B cell (primary cell): ENCODE measurements around the gene AHNAK. TPM values are rescaled to one million over a fixed set of nuclear protein-coding genes. Genes with fewer than 3 reads are reported as not detected.

Experiments
- ATAC-seq: fragments of 200-7000 bp; cut with Tn5 transposase; one replicate; pipeline ENCODE4 v1.10.0; 2021; ENCODE audit warnings: low read depth, mild to moderate bottlenecking, moderate number of reproducible peaks, moderate library complexity
- CTCF ChIA-PET: fragments of 350-600 bp; sonication (Branson Sonifier 250); formaldehyde crosslinking; loops from one replicate; lab custom pipeline; 2021; ENCODE audit warnings: antibody characterized with exemption, inconsistent platforms; lab: Charles Lee
- POLR2A ChIA-PET: fragments of 350-600 bp; sonication (Branson Sonifier 250); formaldehyde crosslinking; loops from one replicate; lab custom pipeline; 2021; ENCODE audit warnings: antibody characterized with exemption; lab: Charles Lee
- DNase-seq: peaks from one replicate; pipeline ENCODE4 v3.0.0; 2013
- H2AFZ ChIP-seq: 2 replicates; pipeline ENCODE4 v1.6.1; 2012; ENCODE audit warnings: mild to moderate bottlenecking, low read depth, low read length; ENCODE audit not compliant: insufficient read depth, poor library complexity, severe bottlenecking
- H3K27ac ChIP-seq, 2 donors: 1 replicate in 1 of 2; 2 replicates in 1 of 2; pipeline ENCODE4 v1.5.1; 2012 to 2013; ENCODE audit warnings: low read length in 2 of 2, mild to moderate bottlenecking in 2 of 2, moderate library complexity in 1 of 2
- H3K27me3 ChIP-seq, 4 experiments: fragments of 200-600 bp in 1 of 4; sonication (generic) in 1 of 4; replicated peaks in 1 of 4; 1 replicate in 2 of 4; 2 replicates in 2 of 4; pipeline versions ENCODE4 v1.6.1 to v1.7.0; 2013 to 2016; ENCODE audit warnings: low read length in 3 of 4, mild to moderate bottlenecking in 2 of 4, mixed read lengths in 1 of 4, moderate library complexity in 1 of 4; ENCODE audit not compliant: insufficient read depth in 4 of 4, control insufficient read depth in 3 of 4; ENCODE audit errors: control extremely low read depth in 1 of 4
- H3K36me3 ChIP-seq, 2 experiments: replicated peaks in 1 of 2; 1 replicate in 1 of 2; 2 replicates in 1 of 2; pipeline versions ENCODE4 v1.6.1 to v1.7.1; 2013; ENCODE audit warnings: low read length in 1 of 2; ENCODE audit not compliant: insufficient read depth in 2 of 2, control insufficient read depth in 1 of 2; ENCODE audit errors: control extremely low read depth in 1 of 2, extremely low read depth in 1 of 2
- H3K4me1 ChIP-seq, 2 donors: fragments of 200-600 bp in 1 of 2; sonication (generic) in 1 of 2; 1 replicate in 1 of 2; 2 replicates in 1 of 2; pipeline versions ENCODE4 v1.5.1 to v1.6.1; 2013 to 2017; ENCODE audit warnings: low read length in 2 of 2; ENCODE audit not compliant: control insufficient read depth in 2 of 2, insufficient read depth in 2 of 2
- H3K4me2 ChIP-seq: replicated peaks from 2 replicates; pipeline ENCODE3; 2012; ENCODE audit warnings: mild to moderate bottlenecking, low read depth, low read length; ENCODE audit not compliant: poor library complexity, severe bottlenecking
- H3K4me3 ChIP-seq, 5 experiments: fragments of 200-600 bp in 1 of 5; sonication (generic) in 1 of 5; 1 replicate in 3 of 5; 2 replicates in 2 of 5; pipeline versions ENCODE4 v1.5.1 to v1.7.0; 2011 to 2016; ENCODE audit warnings: low read length in 4 of 5, mild to moderate bottlenecking in 4 of 5, low read depth in 2 of 5, control low read depth in 1 of 5, moderate library complexity in 1 of 5; ENCODE audit not compliant: insufficient read depth in 1 of 5; ENCODE audit errors: control extremely low read depth in 1 of 5, extremely low read depth in 1 of 5
- H3K79me2 ChIP-seq: fragments of 200-600 bp; sonication (generic); one replicate; pipeline ENCODE4 v1.6.0; 2016; ENCODE audit warnings: low read length; ENCODE audit not compliant: control insufficient read depth, insufficient read depth
- H3K9ac ChIP-seq: fragments of 200-600 bp; sonication (generic); 2 replicates; pipeline ENCODE4 v1.6.1; 2017; ENCODE audit warnings: mild to moderate bottlenecking, low read length, moderate library complexity
- H3K9me3 ChIP-seq, 3 donors: one replicate each; pipeline versions ENCODE4 v1.6.1 to v1.7.1; 2013; ENCODE audit warnings: low read length in 2 of 3; ENCODE audit not compliant: control insufficient read depth in 2 of 3, insufficient read depth in 1 of 3; ENCODE audit errors: control extremely low read depth in 1 of 3
- H4K20me1 ChIP-seq: 2 replicates; pipeline ENCODE4 v1.6.0; 2012; ENCODE audit warnings: mild to moderate bottlenecking, low read length; ENCODE audit not compliant: insufficient read depth, control insufficient read depth, poor library complexity, severe bottlenecking
- H3K27ac Mint-ChIP-seq: one replicate; pipeline ENCODE4 v1.8.0; 2021; ENCODE audit warnings: mixed read lengths
- H3K27me3 Mint-ChIP-seq: one replicate; pipeline ENCODE4 v1.8.0; 2021; ENCODE audit warnings: mixed read lengths
- H3K4me1 Mint-ChIP-seq: one replicate; pipeline ENCODE4 v1.8.0; 2021; ENCODE audit warnings: mixed read lengths
- H3K4me3 Mint-ChIP-seq: one replicate; pipeline ENCODE4 v1.8.0; 2021; ENCODE audit warnings: mixed read lengths
- H3K9me3 Mint-ChIP-seq: one replicate; pipeline ENCODE4 v1.8.0; 2022; ENCODE audit warnings: mixed read lengths; ENCODE audit not compliant: insufficient read depth
- CTCF ChIP-seq: fragments of 200-600 bp; IDR thresholded peaks from one replicate; pipeline ENCODE4 v1.8.0; 2022; ENCODE audit warnings: antibody characterized with exemption, mild to moderate bottlenecking
- EZH2 ChIP-seq: IDR thresholded peaks from 2 replicates; pipeline ENCODE4 v1.6.1; 2012; ENCODE audit warnings: borderline replicate concordance, low read depth, mild to moderate bottlenecking, moderate library complexity, low read length; ENCODE audit not compliant: insufficient read depth, poor library complexity, severe bottlenecking
- WGBS: methylation state at CpG from one replicate; pipeline ENCODE4 v1.1.5; 2013; ENCODE audit warnings: missing lambda C conversion rate; ENCODE audit not compliant: insufficient coverage; 5-methylcytosine and 5-hydroxymethylcytosine counted together
- intact Hi-C: fragments of 100-400 bp; cut with micrococcal nuclease; formaldehyde crosslinking; loops from one replicate; pipeline ENCODE4 v1.10.0; 2022
- polyA plus RNA-seq: library from polyadenylated mRNA; depleted of rRNA; stranded (reverse); fragments of >200 nt; gene quantifications from 2 replicates; pipeline ENCODE4 v1.2.3, GENCODE V29; 2012
- total RNA-seq, 2 donors: library from RNA; stranded (reverse); fragments of 120-200 nt in 1 of 2; gene quantifications; 1 replicate in 1 of 2; 2 replicates in 1 of 2; pipeline versions ENCODE4 v1.2.3 to v1.2.4, GENCODE V29; 2013 to 2022

AHNAK gene
- total and polyA plus RNA-seq, 2 donors (not counting 1 experiment from before 2014, with no cell fraction given) = 63.7 to 229 TPM

GRCh38 chr11:62421996-62422395 is 124.6 kb downstream of the AHNAK start:
- whole genome bisulfite sequencing = 96% methylated on average over 6 of the region's 7 CpGs
- intact Hi-C loops = loop anchor here (5.0 kb wide), 1 partner anchor 460 kb away; the partner anchor contains the start of gene SLC3A2
- POLR2A ChIA-PET = no interaction called here

More at GRCh38 chr11:62421996-62422395, 124.6 kb downstream of the AHNAK start:
- H3K27me3 ChIP-seq = peaks cover 0 to 2% (median 0%) of the 10 kb centered on the region in 4 experiments
- no peak overlapping the region for H2AFZ ChIP-seq
- no peaks in the 10 kb centered on the region for H4K20me1 ChIP-seq
- no peak overlapping the region for H3K27ac Mint-ChIP-seq
- no peaks in the 10 kb centered on the region for H3K79me2 ChIP-seq
- no peak overlapping the region for H3K4me3 Mint-ChIP-seq
- H3K27me3 Mint-ChIP-seq = peaks cover 11% of the 10 kb centered on the region
- peaks cover 3% of the 10 kb centered on the region for H3K4me1 Mint-ChIP-seq
- no peak overlapping the region for H3K27ac ChIP-seq
- TF ChIP-seq EZH2 (no peak), CTCF (no peak)
- no peaks in the 10 kb centered on the region for H3K9me3 ChIP-seq
- no peak overlapping the region for H3K4me2 ChIP-seq
- ATAC-seq (no peak), DNase-seq (no peak)
- H3K36me3 ChIP-seq = no peaks in the 10 kb centered on the region
- H3K9me3 Mint-ChIP-seq = no peaks in the 10 kb centered on the region
- no peak overlapping the region for H3K4me3 ChIP-seq
- no peak overlapping the region for H3K9ac ChIP-seq
- peaks cover 4 to 7% of the 10 kb centered on the region in 2 donors for H3K4me1 ChIP-seq
- CTCF ChIA-PET = interaction anchor here (1.2 to 11.8 kb wide), 7 partner anchors 12 to 272 kb away, joined by 3 to 339 read pairs (median 8); no protein-coding TSS in a partner anchor
